Measurements from ENCODE around the gene OBSCN.

The OBSCN gene

GRCh38 chr1:228285661-228286504, 78.0 kb downstream of the OBSCN start:
- TF ChIP-seq POLR2AphosphoS5 (IDR thresholded peaks at IDR 0.05; ENCODE audit: low read depth, low read length) = no peak
- no peak for TF ChIP-seq FOXP2 (optimal IDR thresholded peaks at IDR 0.05; ENCODE audit: borderline replicate concordance, extremely low read depth, extremely low read length, insufficient read depth)
- no peak for TF ChIP-seq TAF1 (IDR thresholded peaks at IDR 0.05; ENCODE audit: borderline replicate concordance, insufficient read depth, low read length)
- no peak for TF ChIP-seq SIN3A (IDR thresholded peaks at IDR 0.05; ENCODE audit: borderline replicate concordance, insufficient read depth, low read length)
- TF ChIP-seq REST (IDR thresholded peaks at IDR 0.05; ENCODE audit: insufficient read depth in 1 of 2, low read depth in 2 of 2, low read length in 2 of 2) = no peak

- TF ChIP-seq REST (IDR thresholded peaks at IDR 0.05; ENCODE audit: insufficient read depth in 1 of 2, low read depth in 2 of 2, low read length in 2 of 2) (no peak), SIN3A (IDR thresholded peaks at IDR 0.05; ENCODE audit: borderline replicate concordance, insufficient read depth, low read length) (no peak), FOXP2 (optimal IDR thresholded peaks at IDR 0.05; ENCODE audit: borderline replicate concordance, extremely low read depth, extremely low read length, insufficient read depth) (no peak), POLR2AphosphoS5 (IDR thresholded peaks at IDR 0.05; ENCODE audit: low read depth, low read length) (no peak), TAF1 (IDR thresholded peaks at IDR 0.05; ENCODE audit: borderline replicate concordance, insufficient read depth, low read length) (no peak)
Measured at GRCh38 chr1:228286505-228287417, 78.9 kb downstream of the OBSCN start.

- TF ChIP-seq TAF1 (IDR thresholded peaks at IDR 0.05; ENCODE audit: borderline replicate concordance, insufficient read depth, low read length) = no peak
Measured at GRCh38 chr1:228287541-228288425, 79.9 kb downstream of the OBSCN start.

- no peak for TF ChIP-seq POLR2AphosphoS5 (IDR thresholded peaks at IDR 0.05; ENCODE audit: low read depth, low read length)
- no peak for TF ChIP-seq SIN3A (IDR thresholded peaks at IDR 0.05; ENCODE audit: borderline replicate concordance, insufficient read depth, low read length)
- TF ChIP-seq REST (IDR thresholded peaks at IDR 0.05; ENCODE audit: insufficient read depth in 1 of 2, low read depth in 2 of 2, low read length in 2 of 2) = no peak
- no peak for TF ChIP-seq TAF1 (IDR thresholded peaks at IDR 0.05; ENCODE audit: borderline replicate concordance, insufficient read depth, low read length)
- no peak for TF ChIP-seq FOXP2 (optimal IDR thresholded peaks at IDR 0.05; ENCODE audit: borderline replicate concordance, extremely low read depth, extremely low read length, insufficient read depth)
Measured at GRCh38 chr1:228288536-228289238, 80.8 kb downstream of the OBSCN start.
